Keratinocyte (primary cell): ENCODE data around the gene MAPK14. TPM values are rescaled to one million over a fixed set of nuclear protein-coding genes. Genes with fewer than 3 reads are reported as not detected.
"Not testable (repeated sequence)": the region's sequence is repeated elsewhere in the genome, so short reads cannot be mapped to it uniquely, and the experiment has no call there.

Experiments used
- DNase-seq: peaks from one replicate; pipeline ENCODE4 v3.0.0-alpha.2; 2011; ENCODE audit warnings: low read depth, missing footprints, low spot score
- FAIRE-seq: peaks from 2 replicates; lab custom pipeline; 2011; peaks lifted over from hg19 to GRCh38; lab: Jason Lieb, UNC
- H2AFZ ChIP-seq: 2 replicates; pipeline ENCODE4 v1.6.0; 2012; ENCODE audit warnings: low read length, control low read depth, inconsistent platforms; ENCODE audit not compliant: control insufficient read depth
- H3K27ac ChIP-seq: 2 replicates; pipeline ENCODE4 v1.5.1; 2011; ENCODE audit warnings: low read length; ENCODE audit not compliant: control insufficient read depth, insufficient read depth
- H3K27me3 ChIP-seq: 3 replicates; pipeline ENCODE4 v1.6.0; 2011; ENCODE audit warnings: low read length; ENCODE audit not compliant: control insufficient read depth, insufficient read depth; ENCODE audit errors: extremely low read depth
- H3K36me3 ChIP-seq, 2 experiments: 2 replicates in 1 of 2; 3 replicates in 1 of 2; pipeline ENCODE4 v1.5.1; 2011; ENCODE audit warnings: low read length in 2 of 2, mild to moderate bottlenecking in 1 of 2; ENCODE audit not compliant: control insufficient read depth in 2 of 2, insufficient read depth in 2 of 2; ENCODE audit errors: extremely low read depth in 1 of 2
- H3K4me1 ChIP-seq: 3 replicates; pipeline ENCODE4 v1.5.1; 2011; ENCODE audit warnings: low read length; ENCODE audit not compliant: control insufficient read depth, insufficient read depth; ENCODE audit errors: extremely low read depth
- H3K4me2 ChIP-seq: 3 replicates; pipeline ENCODE4 v1.6.0; 2011; ENCODE audit warnings: low read depth, low read length; ENCODE audit not compliant: control insufficient read depth, insufficient read depth; ENCODE audit errors: extremely low read depth
- H3K4me3 ChIP-seq, 3 experiments: fragments of 200-600 bp in 1 of 3; sonication (generic) in 1 of 3; 2 replicates in 2 of 3; 3 replicates in 1 of 3; pipeline ENCODE4 v1.5.1; 2011 to 2016; ENCODE audit warnings: low read length in 3 of 3, mild to moderate bottlenecking in 3 of 3, control low read depth in 2 of 3, inconsistent platforms in 1 of 3, low read depth in 1 of 3, mixed read lengths in 1 of 3, mixed run types in 1 of 3, moderate library complexity in 1 of 3; ENCODE audit not compliant: control insufficient read depth in 2 of 3, insufficient read depth in 2 of 3; ENCODE audit errors: extremely low read depth in 1 of 3
- H3K79me2 ChIP-seq: 2 replicates; pipeline ENCODE4 v1.6.0; 2012; ENCODE audit warnings: low read length; ENCODE audit not compliant: control insufficient read depth, insufficient read depth
- H3K9ac ChIP-seq: 3 replicates; pipeline ENCODE4 v1.6.0; 2011; ENCODE audit warnings: low read length; ENCODE audit not compliant: control insufficient read depth, insufficient read depth; ENCODE audit errors: extremely low read depth
- H3K9me1 ChIP-seq: 3 replicates; pipeline ENCODE4 v1.6.0; 2011; ENCODE audit warnings: low read length; ENCODE audit not compliant: control insufficient read depth, insufficient read depth; ENCODE audit errors: extremely low read depth
- H3K9me3 ChIP-seq: 2 replicates; pipeline ENCODE4 v1.5.1; 2012; ENCODE audit warnings: low read depth, low read length; ENCODE audit not compliant: control insufficient read depth
- H4K20me1 ChIP-seq: 3 replicates; pipeline ENCODE4 v1.6.0; 2011; ENCODE audit warnings: low read length; ENCODE audit not compliant: control insufficient read depth, insufficient read depth; ENCODE audit errors: extremely low read depth
- CTCF ChIP-seq, 3 experiments: IDR thresholded peaks in 1 of 3; conservative IDR thresholded peaks in 1 of 3; optimal IDR thresholded peaks in 1 of 3; 2 replicates in 2 of 3; 3 replicates in 1 of 3; pipeline versions ENCODE3 to v1.5.1; 2011; ENCODE audit warnings: low read length in 3 of 3, mild to moderate bottlenecking in 3 of 3, moderate library complexity in 2 of 3, control low read depth in 1 of 3, inconsistent platforms in 1 of 3; ENCODE audit not compliant: insufficient read depth in 2 of 3; ENCODE audit errors: extremely low read depth in 1 of 3
- EZH2 ChIP-seq: IDR thresholded peaks from one replicate; pipeline ENCODE4 v1.6.1; 2012; ENCODE audit warnings: inconsistent platforms, mild to moderate bottlenecking, low read length, moderate library complexity
- dilution Hi-C: fragments of 300-500 bp; cut with MboI; formaldehyde crosslinking; loops from one replicate; pipeline ENCODE4 v1.7.0; 2020; ENCODE audit warnings: low sequenced_read_pairs; ENCODE audit not compliant: extremely low pct_ligation_motif_present
- polyA plus RNA-seq, 5 experiments: library from polyadenylated mRNA; depleted of rRNA in 3 of 5; stranded (reverse) in 3 of 5; stranded (forward) in 1 of 5; unstranded in 1 of 5; fragments of >200 nt; gene quantifications; 1 replicate in 1 of 5; 2 replicates in 3 of 5; 3 replicates in 1 of 5; pipeline versions ENCODE4 v1.2.1 to v1.2.3, GENCODE V29; 2011 to 2012; ENCODE audit warnings: missing spikeins in 2 of 5, low read depth in 1 of 5, low replicate concordance in 1 of 5

MAPK14 gene
- polyA plus RNA-seq, 1 donor (not counting 4 experiments of a cell fraction or from before 2014, with no cell fraction given), result 52.4 TPM

- peaks cover 6% of the 10 kb centered on the region for H3K27me3 ChIP-seq
- no peak overlapping the region for H3K27ac ChIP-seq
These were observed 46.5 kb upstream of the MAPK14 start for GRCh38 chr6:35980991-35981645.

GRCh38 chr6:35984701-35985100 lies 42.9 kb upstream of the MAPK14 start:
- DNase-seq (no peak), FAIRE-seq (no peak)
- dilution Hi-C loops, result no loop called here
- no peaks in the 10 kb centered on the region for H3K79me2 ChIP-seq
- H3K4me2 ChIP-seq, result no peak overlapping the region
- H3K9me1 ChIP-seq, result no peaks in the 10 kb centered on the region
- peaks cover 6% of the 10 kb centered on the region for H3K27me3 ChIP-seq
- H3K9ac ChIP-seq, result no peak overlapping the region
- H3K4me1 ChIP-seq, result no peaks in the 10 kb centered on the region
- H2AFZ ChIP-seq, result no peak overlapping the region
- H4K20me1 ChIP-seq, result no peaks in the 10 kb centered on the region
- no peak overlapping the region for H3K27ac ChIP-seq
- H3K9me3 ChIP-seq, result no peaks in the 10 kb centered on the region
- no peak for TF ChIP-seq CTCF (optimal IDR thresholded peaks at IDR 0.05 in 1 of 3, IDR thresholded peaks at IDR 0.05 in 1 of 3, conservative IDR thresholded peaks at IDR 0.05 in 1 of 3; ENCODE audit: extremely low read depth in 1 of 3, insufficient read depth in 2 of 3, low read length in 3 of 3)
- no peak for TF ChIP-seq EZH2
- no peaks in the 10 kb centered on the region for H3K36me3 ChIP-seq
- no peak overlapping the region for H3K4me3 ChIP-seq

More at GRCh38 chr6:35980991-35981645, 46.5 kb upstream of the MAPK14 start:
- Histone ChIP-seq H3K79me2 (no peaks in the 10 kb centered on the region), H2AFZ (no peak overlapping the region), H3K4me1 (no peaks in the 10 kb centered on the region), H3K9me1 (no peaks in the 10 kb centered on the region), H3K4me3 (no peak overlapping the region), H3K9ac (no peak overlapping the region), H4K20me1 (no peaks in the 10 kb centered on the region), H3K9me3 (no peaks in the 10 kb centered on the region), H3K4me2 (no peak overlapping the region), H3K36me3 (no peaks in the 10 kb centered on the region)
- dilution Hi-C loops, result no loop called here
- TF ChIP-seq EZH2 (no peak), CTCF (optimal IDR thresholded peaks at IDR 0.05 in 1 of 3, IDR thresholded peaks at IDR 0.05 in 1 of 3, conservative IDR thresholded peaks at IDR 0.05 in 1 of 3; ENCODE audit: extremely low read depth in 1 of 3, insufficient read depth in 2 of 3, low read length in 3 of 3) (no peak)
- FAIRE-seq (no peak), DNase-seq (no peak)

GRCh38 chr6:35988047-35988446 lies 39.6 kb upstream of the MAPK14 start:
- H3K79me2 ChIP-seq, H3K4me2 ChIP-seq, DNase-seq, H3K9me1 ChIP-seq, H4K20me1 ChIP-seq, H3K27me3 ChIP-seq, dilution Hi-C loops, H3K36me3 ChIP-seq, H2AFZ ChIP-seq, H3K27ac ChIP-seq, H3K9ac ChIP-seq, FAIRE-seq, H3K4me1 ChIP-seq, H3K4me3 ChIP-seq, H3K9me3 ChIP-seq: not testable (repeated sequence)
